ENCODE results near the gene PLEKHB2.
"Not testable (repeated sequence)": the region's sequence is repeated elsewhere in the genome, so short reads cannot be mapped to it uniquely, and the experiment has no call there.

GRCh38 chr2:131196186-131196585 is 91.0 kb downstream of the PLEKHB2 start:
- TF ChIP-seq SP1 (CRISPR knock-in tag; conservative IDR thresholded peaks at IDR 0.05); CTCF (IDR thresholded peaks at IDR 0.05); ZNF232 (CRISPR knock-in tag; IDR thresholded peaks at IDR 0.05); CREB1 (CRISPR knock-in tag; IDR thresholded peaks at IDR 0.05); ZSCAN18 (CRISPR knock-in tag; IDR thresholded peaks at IDR 0.05); MXD4 (CRISPR knock-in tag; IDR thresholded peaks at IDR 0.05; ENCODE audit: borderline replicate concordance); MAX (CRISPR knock-in tag; IDR thresholded peaks at IDR 0.05); E2F4 (CRISPR knock-in tag; IDR thresholded peaks at IDR 0.05; ENCODE audit: borderline replicate concordance, low read depth): not testable (repeated sequence)
- TF ChIP-seq, protein P1, sequence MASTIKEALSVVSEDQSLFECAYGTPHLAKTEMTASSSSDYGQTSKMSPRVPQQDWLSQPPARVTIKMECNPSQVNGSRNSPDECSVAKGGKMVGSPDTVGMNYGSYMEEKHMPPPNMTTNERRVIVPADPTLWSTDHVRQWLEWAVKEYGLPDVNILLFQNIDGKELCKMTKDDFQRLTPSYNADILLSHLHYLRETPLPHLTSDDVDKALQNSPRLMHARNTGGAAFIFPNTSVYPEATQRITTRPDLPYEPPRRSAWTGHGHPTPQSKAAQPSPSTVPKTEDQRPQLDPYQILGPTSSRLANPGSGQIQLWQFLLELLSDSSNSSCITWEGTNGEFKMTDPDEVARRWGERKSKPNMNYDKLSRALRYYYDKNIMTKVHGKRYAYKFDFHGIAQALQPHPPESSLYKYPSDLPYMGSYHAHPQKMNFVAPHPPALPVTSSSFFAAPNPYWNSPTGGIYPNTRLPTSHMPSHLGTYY (CRISPR knock-in tag; IDR thresholded peaks at IDR 0.05): not testable (repeated sequence)
- TF ChIP-seq, protein P2, sequence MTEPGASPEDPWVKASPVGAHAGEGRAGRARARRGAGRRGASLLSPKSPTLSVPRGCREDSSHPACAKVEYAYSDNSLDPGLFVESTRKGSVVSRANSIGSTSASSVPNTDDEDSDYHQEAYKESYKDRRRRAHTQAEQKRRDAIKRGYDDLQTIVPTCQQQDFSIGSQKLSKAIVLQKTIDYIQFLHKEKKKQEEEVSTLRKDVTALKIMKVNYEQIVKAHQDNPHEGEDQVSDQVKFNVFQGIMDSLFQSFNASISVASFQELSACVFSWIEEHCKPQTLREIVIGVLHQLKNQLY (CRISPR knock-in tag; IDR thresholded peaks at IDR 0.05): not testable (repeated sequence)
